ENCODE measurements around the gene GET4. TPM values are rescaled to one million over a fixed set of nuclear protein-coding genes. Genes with fewer than 3 reads are reported as not detected.

GET4 gene
- total RNA-seq, 1 donor from 2014 or later, result 58.2 TPM

GRCh38 chr7:891291-891690 lies 14.9 kb downstream of the GET4 start:
- Mint-ChIP-seq H3K27me3 (no peaks in the 10 kb centered on the region), H3K36me3 (ENCODE audit: insufficient read depth) (peaks cover 26% of the 10 kb centered on the region)

GRCh38 chr7:891805-892204 lies 15.5 kb downstream of the GET4 start:
- Mint-ChIP-seq H3K4me3 (ENCODE audit: low read depth) (no peak overlapping the region), H3K4me1 (ENCODE audit: low read depth) (no peaks in the 10 kb centered on the region), H3K36me3 (ENCODE audit: insufficient read depth) (peaks cover 28% of the 10 kb centered on the region), H3K27me3 (no peaks in the 10 kb centered on the region), H3K9me3 (ENCODE audit: low read depth) (no peaks in the 10 kb centered on the region), H3K27ac (no peak overlapping the region)
- no peak for DNase-seq (ENCODE audit: low spot score, unreplicated experiment)
- no peak for TF ChIP-seq CTCF (IDR thresholded peaks at IDR 0.05; ENCODE audit: unreplicated experiment)

More at GRCh38 chr7:891291-891690, 14.9 kb downstream of the GET4 start:
- Mint-ChIP-seq H3K27ac (no peak overlapping the region), H3K9me3 (ENCODE audit: low read depth) (no peaks in the 10 kb centered on the region), H3K4me3 (ENCODE audit: low read depth) (no peak overlapping the region), H3K4me1 (ENCODE audit: low read depth) (no peaks in the 10 kb centered on the region)
- TF ChIP-seq CTCF (IDR thresholded peaks at IDR 0.05; ENCODE audit: unreplicated experiment), result no peak
- DNase-seq (ENCODE audit: low spot score, unreplicated experiment), result no peak

- Mint-ChIP-seq H3K27ac (peak overlapping the region; percentile 77), H3K4me3 (ENCODE audit: low read depth) (no peak overlapping the region), H3K27me3 (no peaks in the 10 kb centered on the region), H3K9me3 (ENCODE audit: low read depth) (no peaks in the 10 kb centered on the region), H3K36me3 (ENCODE audit: insufficient read depth) (peaks cover 26% of the 10 kb centered on the region), H3K4me1 (ENCODE audit: low read depth) (no peaks in the 10 kb centered on the region)
- TF ChIP-seq CTCF (IDR thresholded peaks at IDR 0.05; ENCODE audit: unreplicated experiment), result no peak
- no peak for DNase-seq (ENCODE audit: low spot score, unreplicated experiment)
Observed at GRCh38 chr7:892648-893593, 16.6 kb downstream of the GET4 start.

GRCh38 chr7:893686-894085 lies 17.3 kb downstream of the GET4 start:
- H3K4me1 Mint-ChIP-seq (ENCODE audit: low read depth), result no peaks in the 10 kb centered on the region
- H3K36me3 Mint-ChIP-seq (ENCODE audit: insufficient read depth), result peaks cover 25% of the 10 kb centered on the region
- DNase-seq (ENCODE audit: low spot score, unreplicated experiment), result no peak
- H3K27ac Mint-ChIP-seq, result peak overlapping the region; percentile 49
- H3K4me3 Mint-ChIP-seq (ENCODE audit: low read depth), result no peak overlapping the region
- no peaks in the 10 kb centered on the region for H3K27me3 Mint-ChIP-seq
- TF ChIP-seq CTCF (IDR thresholded peaks at IDR 0.05; ENCODE audit: unreplicated experiment), result no peak
- no peaks in the 10 kb centered on the region for H3K9me3 Mint-ChIP-seq (ENCODE audit: low read depth)

DNA sequence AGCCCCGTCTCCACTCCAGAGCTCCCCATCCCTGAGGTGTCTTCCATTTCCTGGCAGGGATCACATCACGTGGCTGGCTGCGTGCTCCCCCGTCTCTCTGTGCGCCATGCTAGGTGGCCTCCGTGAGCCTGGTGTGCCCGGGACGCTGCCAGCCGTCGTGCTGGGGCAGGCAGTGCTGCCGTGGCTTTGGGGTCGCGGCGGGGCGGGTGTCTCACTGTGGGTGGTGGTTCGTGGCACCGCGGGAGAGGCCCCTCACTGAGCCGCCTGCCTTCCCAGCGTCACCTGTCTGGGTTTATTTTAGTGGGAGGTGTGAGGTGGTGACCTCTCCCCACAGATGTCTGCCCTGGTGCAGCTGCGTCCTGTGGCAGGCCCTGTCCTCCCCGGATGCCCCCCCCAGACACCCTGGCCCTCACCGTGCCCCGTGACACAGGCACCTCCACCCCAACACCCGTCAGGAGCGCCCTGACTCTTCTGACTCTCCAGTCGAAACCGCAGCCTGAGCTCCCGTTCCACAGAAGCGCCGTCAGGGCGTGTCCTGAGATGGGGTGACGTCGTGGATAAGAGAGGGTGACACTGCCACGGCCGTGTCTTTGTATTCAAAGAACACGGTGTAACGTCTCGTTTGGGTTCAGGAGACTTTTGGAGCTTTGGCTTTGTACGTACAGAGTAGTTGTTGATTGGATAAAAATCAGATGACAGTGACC lies 18.0 kb downstream of the GET4 start:
- no peaks in the 10 kb centered on the region for H3K27me3 Mint-ChIP-seq
- H3K27ac Mint-ChIP-seq, result peak overlapping the region; percentile 49
- H3K9me3 Mint-ChIP-seq (ENCODE audit: low read depth), result no peaks in the 10 kb centered on the region
- peaks cover 23% of the 10 kb centered on the region for H3K36me3 Mint-ChIP-seq (ENCODE audit: insufficient read depth)
- no peak for TF ChIP-seq CTCF (IDR thresholded peaks at IDR 0.05; ENCODE audit: unreplicated experiment)
- no peak overlapping the region for H3K4me3 Mint-ChIP-seq (ENCODE audit: low read depth)
- DNase-seq (ENCODE audit: low spot score, unreplicated experiment), result no peak
- H3K4me1 Mint-ChIP-seq (ENCODE audit: low read depth), result no peaks in the 10 kb centered on the region
